K562 (cell line): ENCODE measurements around the gene CCR2. TPM values are rescaled to one million over a fixed set of nuclear protein-coding genes. Genes with fewer than 3 reads are reported as not detected.
A peak's percentile ranks its signal among the peaks of the same experiment; 100 is the strongest.

Source experiments
- BMI1 ChIP-seq: fragments of 150-350 bp; IDR thresholded peaks from 2 replicates; pipeline ENCODE4 v1.6.1; 2014; ENCODE audit warnings: low read length
- CCNT2 ChIP-seq: IDR thresholded peaks from 2 replicates; pipeline ENCODE4 v1.6.1; 2011; ENCODE audit warnings: borderline replicate concordance, low read depth, mild to moderate bottlenecking, moderate library complexity, mixed read lengths, low read length; ENCODE audit not compliant: insufficient read length; ENCODE audit errors: extremely low read depth
- DLX4 ChIP-seq: fragments of 250-450 bp; sonication (Bioruptor Pico); IDR thresholded peaks from 2 replicates; pipeline ENCODE4 v1.6.1; 2021; ENCODE audit warnings: mild to moderate bottlenecking
- DMBX1 ChIP-seq: fragments of 250-450 bp; sonication (Bioruptor Pico); IDR thresholded peaks from 2 replicates; pipeline ENCODE4 v1.8.0; 2022; ENCODE audit warnings: inconsistent platforms, mild to moderate bottlenecking, moderate library complexity, borderline replicate concordance
- E2F3 ChIP-seq: fragments of 250-450 bp; sonication (Bioruptor Pico); IDR thresholded peaks from 2 replicates; pipeline ENCODE4 v1.4.0; 2020; ENCODE audit warnings: mild to moderate bottlenecking
- HOMEZ ChIP-seq: fragments of 250-450 bp; sonication (Bioruptor Pico); IDR thresholded peaks from 2 replicates; pipeline ENCODE4 v1.4.0; 2020; ENCODE audit warnings: mild to moderate bottlenecking, moderate library complexity
- MCM2 ChIP-seq: fragments of 450-650 bp; IDR thresholded peaks from 2 replicates; pipeline ENCODE4 v1.6.1; 2017; ENCODE audit warnings: low read depth, mild to moderate bottlenecking
- MECOM ChIP-seq: fragments of 250-450 bp; sonication (Bioruptor Pico); IDR thresholded peaks from 2 replicates; pipeline ENCODE4 v1.8.0; 2022; ENCODE audit warnings: inconsistent platforms
- PATZ1 ChIP-seq: fragments of 250-450 bp; sonication (Bioruptor Pico); IDR thresholded peaks from 2 replicates; pipeline ENCODE4 v1.5.0; 2020; ENCODE audit warnings: mild to moderate bottlenecking, borderline replicate concordance
- PREB ChIP-seq: sonication (generic); formaldehyde crosslinking; IDR thresholded peaks from 2 replicates; pipeline ENCODE4 v1.8.1; 2023; ENCODE audit warnings: mild to moderate bottlenecking, missing genetic modification reagents
- RUNX1 ChIP-seq: sonication (generic); IDR thresholded peaks from 2 replicates; pipeline ENCODE4 v1.6.1; 2016; ENCODE audit warnings: antibody characterized with exemption, low read depth
- SIRT6 ChIP-seq: IDR thresholded peaks from one replicate; pipeline ENCODE4 v1.6.1; 2012; ENCODE audit warnings: low read depth, mild to moderate bottlenecking, control low read depth, inconsistent platforms, low read length, moderate library complexity
- U2AF2 ChIP-seq: fragments of 200-400 bp; formaldehyde crosslinking; optimal IDR thresholded peaks from 2 replicates; pipeline ENCODE3; 2017; ENCODE audit warnings: low read depth, mild to moderate bottlenecking, low read length
- ZC3H8 ChIP-seq: fragments of 450-650 bp; IDR thresholded peaks from 2 replicates; pipeline ENCODE4 v1.6.1; 2017
- ZNF134 ChIP-seq: fragments of 250-450 bp; sonication (Bioruptor Pico); conservative IDR thresholded peaks from 2 replicates; pipeline ENCODE4 v1.4.0; 2020
- ZNF551 ChIP-seq: fragments of 250-450 bp; sonication (Bioruptor Pico); IDR thresholded peaks from 2 replicates; pipeline ENCODE4 v1.5.0; 2021; ENCODE audit warnings: mild to moderate bottlenecking, moderate library complexity
- polyA plus RNA-seq, 8 experiments: library from polyadenylated mRNA; depleted of rRNA in 4 of 8; stranded (reverse) in 5 of 8; unstranded in 3 of 8; fragments of >200 nt; fragmentation: Nextera tagmentation in 2 of 8; fragmentation: Illumina TruSeq in 1 of 8; extraction: Ambion mirVana in 2 of 8; extraction: Trizol in 1 of 8; gene quantifications; 2 replicates each; pipeline versions ENCODE4 v1.2.1 to v1.2.3, GENCODE V29; 2011 to 2014; ENCODE audit warnings: inconsistent platforms in 1 of 8, missing spikeins in 1 of 8
- total RNA-seq, 7 experiments: library from RNA; depleted of rRNA in 6 of 7; stranded (reverse); fragments of >200 nt in 6 of 7; fragmentation: Illumina TruSeq in 2 of 7; extraction: Trizol in 2 of 7; gene quantifications; 2 replicates each; pipeline versions ENCODE4 v1.2.1 to v1.2.3, GENCODE V29; 2011 to 2021; ENCODE audit warnings: low replicate concordance in 1 of 7
- TF ChIP-seq, protein P1 (sequence below), 2 experiments: IDR thresholded peaks in 1 of 2; conservative IDR thresholded peaks in 1 of 2; 2 replicates each; pipeline ENCODE4 v1.6.1; 2016; ENCODE audit warnings: low read depth in 2 of 2, mild to moderate bottlenecking in 1 of 2, missing compliant biosample characterization in 1 of 2, missing genetic modification characterization in 1 of 2, moderate library complexity in 1 of 2
- TF ChIP-seq, protein P2 (sequence below): IDR thresholded peaks from 3 replicates; pipeline ENCODE4 v1.6.1; 2011; ENCODE audit warnings: borderline replicate concordance, mild to moderate bottlenecking; ENCODE audit not compliant: insufficient read length, insufficient read depth

The CCR2 gene
- total and polyA plus RNA-seq, 9 of the 15 experiments (the other 6 are each of a cell fraction or from before 2014, with no cell fraction given): not detected

DNA sequence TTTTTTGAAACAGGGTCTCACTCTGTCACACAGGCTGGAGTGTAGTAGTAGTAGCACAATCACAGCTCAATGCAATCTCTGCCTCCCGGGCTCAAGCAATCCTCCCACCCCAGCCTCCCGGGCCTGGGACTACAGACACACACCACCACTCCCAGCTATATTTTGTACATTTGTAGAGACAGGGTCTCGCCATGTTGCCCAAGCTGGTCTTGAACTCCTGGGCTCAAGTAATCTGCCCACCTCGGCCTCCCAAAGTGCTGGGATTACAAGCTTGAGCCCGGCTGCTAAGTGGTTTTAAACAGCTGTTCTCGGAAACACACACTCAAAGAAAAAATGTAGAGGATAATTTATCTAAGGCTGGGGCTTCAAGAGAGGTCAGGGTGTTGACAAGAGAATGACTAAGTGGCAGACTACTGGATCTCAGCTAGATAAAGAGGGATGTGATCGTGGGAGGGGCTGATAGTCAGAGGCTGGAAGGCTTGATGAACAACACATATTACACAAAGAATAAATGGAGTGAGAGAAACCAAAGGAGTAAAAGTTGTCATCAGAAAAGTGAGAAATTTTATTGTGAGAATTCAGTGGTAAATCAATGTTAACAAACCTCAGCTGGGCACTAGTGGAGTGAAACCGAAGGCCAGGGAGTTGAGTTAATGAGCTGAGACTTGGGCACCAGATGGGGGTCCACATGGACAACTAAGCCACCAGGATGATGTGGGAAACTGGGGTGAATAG is 46.3 kb downstream of the CCR2 start (continued):
- TF ChIP-seq, protein P1, sequence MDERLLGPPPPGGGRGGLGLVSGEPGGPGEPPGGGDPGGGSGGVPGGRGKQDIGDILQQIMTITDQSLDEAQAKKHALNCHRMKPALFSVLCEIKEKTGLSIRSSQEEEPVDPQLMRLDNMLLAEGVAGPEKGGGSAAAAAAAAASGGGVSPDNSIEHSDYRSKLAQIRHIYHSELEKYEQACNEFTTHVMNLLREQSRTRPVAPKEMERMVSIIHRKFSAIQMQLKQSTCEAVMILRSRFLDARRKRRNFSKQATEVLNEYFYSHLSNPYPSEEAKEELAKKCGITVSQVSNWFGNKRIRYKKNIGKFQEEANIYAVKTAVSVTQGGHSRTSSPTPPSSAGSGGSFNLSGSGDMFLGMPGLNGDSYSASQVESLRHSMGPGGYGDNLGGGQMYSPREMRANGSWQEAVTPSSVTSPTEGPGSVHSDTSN (CRISPR knock-in tag; IDR thresholded peaks at IDR 0.05; ENCODE audit: low read depth): peak; percentile 53; the same call in 1 of the 2 replicates
- TF ChIP-seq, protein P1 (tag; conservative IDR thresholded peaks at IDR 0.05; ENCODE audit: low read depth): peak; percentile 99
- peak; percentile 74 for TF ChIP-seq CCNT2
- TF ChIP-seq, protein P2, sequence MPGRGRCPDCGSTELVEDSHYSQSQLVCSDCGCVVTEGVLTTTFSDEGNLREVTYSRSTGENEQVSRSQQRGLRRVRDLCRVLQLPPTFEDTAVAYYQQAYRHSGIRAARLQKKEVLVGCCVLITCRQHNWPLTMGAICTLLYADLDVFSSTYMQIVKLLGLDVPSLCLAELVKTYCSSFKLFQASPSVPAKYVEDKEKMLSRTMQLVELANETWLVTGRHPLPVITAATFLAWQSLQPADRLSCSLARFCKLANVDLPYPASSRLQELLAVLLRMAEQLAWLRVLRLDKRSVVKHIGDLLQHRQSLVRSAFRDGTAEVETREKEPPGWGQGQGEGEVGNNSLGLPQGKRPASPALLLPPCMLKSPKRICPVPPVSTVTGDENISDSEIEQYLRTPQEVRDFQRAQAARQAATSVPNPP: no peak
- no peak for TF ChIP-seq PREB
- no peak for TF ChIP-seq RUNX1
- no peak for TF ChIP-seq MCM2
- TF ChIP-seq BMI1: no peak
- TF ChIP-seq ZNF134 (CRISPR knock-in tag): peak; percentile 50; the same call in 1 of the 2 replicates
- no peak for TF ChIP-seq U2AF2
- 0 out of 2 replicates have a peak, but pooled peaks have one; percentile 30 for TF ChIP-seq DMBX1
- TF ChIP-seq ZC3H8: no peak
- TF ChIP-seq SIRT6: no peak
- no peak for TF ChIP-seq DLX4 (CRISPR knock-in tag)
- TF ChIP-seq E2F3 (CRISPR knock-in tag): no peak
- TF ChIP-seq MECOM (CRISPR knock-in tag): peak; percentile 59
- no peak for TF ChIP-seq HOMEZ
- no peak for TF ChIP-seq PATZ1
- TF ChIP-seq ZNF551 (CRISPR knock-in tag): no peak
